ENCODE data around the gene RASA3.

Gene RASA3

DNA sequence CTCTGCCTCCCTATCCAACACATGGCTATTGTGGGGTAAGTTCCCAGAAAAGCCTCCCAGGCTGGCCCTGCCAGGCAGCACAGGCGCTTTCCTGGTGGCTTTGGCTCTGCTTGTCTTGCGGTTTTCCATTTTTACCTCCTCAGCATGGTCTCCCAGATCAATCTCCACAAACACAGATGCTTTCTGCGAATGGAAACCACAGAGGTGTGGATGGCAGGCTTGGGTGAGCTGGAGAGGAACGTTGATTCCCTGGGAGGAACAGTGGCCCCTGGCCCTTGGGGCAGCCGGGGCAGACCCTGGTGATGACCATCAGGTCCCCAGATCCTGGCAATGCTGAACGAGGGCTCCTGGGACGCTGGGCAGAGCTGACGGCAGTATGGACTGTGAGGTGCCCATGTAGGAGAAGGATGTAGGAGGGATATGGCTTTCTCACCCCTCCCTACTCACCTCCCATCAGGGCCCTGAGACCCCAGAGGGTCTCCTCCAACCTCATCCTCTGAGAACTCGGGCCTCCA is 165.2 kb downstream of the RASA3 start:
- Histone ChIP-seq H3K27me3 (ENCODE audit: insufficient read depth, low read length, poor library complexity, severe bottlenecking) (no peaks in the 10 kb centered on the region), H3K9me2 (replicated peaks; ENCODE audit: low read depth, low read length) (no peaks in the 10 kb centered on the region), H3K36me3 (ENCODE audit: insufficient read depth, low read length) (no peaks in the 10 kb centered on the region), H3K4me2 (ENCODE audit: low read depth, low read length, poor library complexity, severe bottlenecking) (no peak overlapping the region), H2AFZ (ENCODE audit: low read length) (no peak overlapping the region), H4K20me1 (ENCODE audit: insufficient read depth, low read length, poor library complexity, severe bottlenecking) (no peaks in the 10 kb centered on the region), H3K4me1 (ENCODE audit: insufficient read depth, low read length, poor library complexity, severe bottlenecking) (no peaks in the 10 kb centered on the region), H3F3A (ENCODE audit: low read depth) (no peaks in the 10 kb centered on the region), H3K9me3 (ENCODE audit: insufficient read depth, low read depth, low read length) (no peaks in the 10 kb centered on the region; the same call in 1 of the 2 replicates), H3K79me2 (ENCODE audit: insufficient read depth, low read length) (no peaks in the 10 kb centered on the region), H3K9ac (ENCODE audit: low read depth, low read length, poor library complexity, severe bottlenecking) (no peak overlapping the region), H3K4me3 (ENCODE audit: low read length, poor library complexity, severe bottlenecking) (no peak overlapping the region)
- TF ChIP-seq, protein P1, sequence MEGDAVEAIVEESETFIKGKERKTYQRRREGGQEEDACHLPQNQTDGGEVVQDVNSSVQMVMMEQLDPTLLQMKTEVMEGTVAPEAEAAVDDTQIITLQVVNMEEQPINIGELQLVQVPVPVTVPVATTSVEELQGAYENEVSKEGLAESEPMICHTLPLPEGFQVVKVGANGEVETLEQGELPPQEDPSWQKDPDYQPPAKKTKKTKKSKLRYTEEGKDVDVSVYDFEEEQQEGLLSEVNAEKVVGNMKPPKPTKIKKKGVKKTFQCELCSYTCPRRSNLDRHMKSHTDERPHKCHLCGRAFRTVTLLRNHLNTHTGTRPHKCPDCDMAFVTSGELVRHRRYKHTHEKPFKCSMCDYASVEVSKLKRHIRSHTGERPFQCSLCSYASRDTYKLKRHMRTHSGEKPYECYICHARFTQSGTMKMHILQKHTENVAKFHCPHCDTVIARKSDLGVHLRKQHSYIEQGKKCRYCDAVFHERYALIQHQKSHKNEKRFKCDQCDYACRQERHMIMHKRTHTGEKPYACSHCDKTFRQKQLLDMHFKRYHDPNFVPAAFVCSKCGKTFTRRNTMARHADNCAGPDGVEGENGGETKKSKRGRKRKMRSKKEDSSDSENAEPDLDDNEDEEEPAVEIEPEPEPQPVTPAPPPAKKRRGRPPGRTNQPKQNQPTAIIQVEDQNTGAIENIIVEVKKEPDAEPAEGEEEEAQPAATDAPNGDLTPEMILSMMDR (conservative IDR thresholded peaks at IDR 0.05; ENCODE audit: low read length): no peak
- no peak for TF ChIP-seq EZH2phosphoT487 (IDR thresholded peaks at IDR 0.05; ENCODE audit: borderline replicate concordance)

DNA sequence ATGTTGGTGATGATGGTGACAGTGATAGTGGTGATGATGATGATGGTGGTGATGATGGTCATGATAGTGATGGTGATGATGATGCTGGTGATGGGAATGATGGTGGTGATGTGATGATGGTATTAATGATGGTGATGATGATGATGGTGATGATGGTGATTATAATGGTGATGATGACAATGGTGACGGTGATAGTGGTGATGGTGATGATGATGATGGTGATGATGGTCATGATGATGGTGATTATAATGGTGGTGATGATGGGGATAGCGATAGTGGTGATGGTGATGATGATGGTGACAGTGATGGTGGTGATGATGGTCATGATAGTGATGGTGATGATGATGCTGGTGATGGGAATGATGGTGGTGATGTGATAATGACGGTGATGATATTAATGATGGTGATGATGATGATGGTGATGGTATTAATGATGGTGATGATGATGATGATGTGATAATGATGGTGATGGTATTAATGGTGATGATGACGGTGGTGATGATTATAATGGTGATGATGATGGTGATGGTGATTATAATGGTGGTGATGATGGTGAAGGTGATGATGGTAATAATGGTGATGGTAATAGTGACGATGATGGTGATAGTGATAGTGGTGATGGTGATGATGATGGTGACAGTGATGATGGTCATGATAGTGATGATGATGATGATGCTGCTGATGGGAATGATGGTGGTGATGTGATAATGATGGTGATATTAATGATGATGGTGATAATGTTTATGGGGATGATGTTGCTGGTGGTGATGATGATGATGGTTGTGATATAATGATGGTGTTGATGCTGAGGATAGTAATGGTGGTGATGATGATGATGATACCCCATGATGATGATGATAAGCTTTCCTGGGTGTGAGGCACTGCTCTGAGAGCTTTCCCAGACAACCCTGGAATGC is 166.2 kb downstream of the RASA3 start:
- Histone ChIP-seq H3K9me3 (ENCODE audit: insufficient read depth, low read depth, low read length) (no peaks in the 10 kb centered on the region; the same call in 1 of the 2 replicates), H2AFZ (ENCODE audit: low read length) (no peak overlapping the region), H3K9ac (ENCODE audit: low read depth, low read length, poor library complexity, severe bottlenecking) (no peak overlapping the region), H3K4me2 (ENCODE audit: low read depth, low read length, poor library complexity, severe bottlenecking) (no peak overlapping the region), H3K9me2 (replicated peaks; ENCODE audit: low read depth, low read length) (no peaks in the 10 kb centered on the region), H3K4me1 (ENCODE audit: insufficient read depth, low read length, poor library complexity, severe bottlenecking) (no peaks in the 10 kb centered on the region), H3K4me3 (ENCODE audit: low read length, poor library complexity, severe bottlenecking) (no peak overlapping the region), H3K79me2 (ENCODE audit: insufficient read depth, low read length) (no peaks in the 10 kb centered on the region), H3K36me3 (ENCODE audit: insufficient read depth, low read length) (no peaks in the 10 kb centered on the region), H4K20me1 (ENCODE audit: insufficient read depth, low read length, poor library complexity, severe bottlenecking) (no peaks in the 10 kb centered on the region), H3K27me3 (ENCODE audit: insufficient read depth, low read length, poor library complexity, severe bottlenecking) (no peaks in the 10 kb centered on the region), H3F3A (ENCODE audit: low read depth) (no peaks in the 10 kb centered on the region)
- TF ChIP-seq, protein P1 (conservative IDR thresholded peaks at IDR 0.05; ENCODE audit: low read length): no peak
- TF ChIP-seq EZH2phosphoT487 (IDR thresholded peaks at IDR 0.05; ENCODE audit: borderline replicate concordance): no peak

DNA sequence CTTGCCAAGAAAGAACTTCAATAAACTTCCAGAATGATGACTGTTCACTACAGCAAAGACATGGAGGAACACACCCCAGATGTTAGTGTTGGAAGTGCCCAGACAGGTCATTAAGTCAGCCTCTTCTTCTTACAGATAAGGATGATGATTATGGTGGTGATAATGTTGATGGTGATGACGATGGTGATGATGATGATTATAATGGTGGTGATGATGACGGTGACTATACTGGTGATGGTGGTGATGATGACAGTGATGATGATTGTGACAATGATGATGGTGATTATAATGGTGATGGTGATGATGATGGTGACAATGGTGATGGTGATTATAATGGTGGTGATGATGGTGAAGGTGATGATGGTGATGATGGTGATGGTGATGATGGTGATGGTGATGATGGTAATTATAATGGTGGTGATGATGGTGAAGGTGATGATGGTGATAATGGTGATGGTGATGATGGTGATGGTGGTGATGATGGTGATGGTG is 167.0 kb downstream of the RASA3 start:
- peaks cover 3% of the 10 kb centered on the region; the same call in 1 of the 2 replicates for H3K9me3 ChIP-seq (ENCODE audit: insufficient read depth, low read depth, low read length)
- TF ChIP-seq, protein P1 (conservative IDR thresholded peaks at IDR 0.05; ENCODE audit: low read length): no peak
- TF ChIP-seq EZH2phosphoT487 (IDR thresholded peaks at IDR 0.05; ENCODE audit: borderline replicate concordance): no peak

More for the DNA sequence above, 167.0 kb downstream of the RASA3 start:
- no peaks in the 10 kb centered on the region for H3K9me2 ChIP-seq (replicated peaks; ENCODE audit: low read depth, low read length)
- H3K4me1 ChIP-seq (ENCODE audit: insufficient read depth, low read length, poor library complexity, severe bottlenecking): no peaks in the 10 kb centered on the region
- no peak overlapping the region for H3K9ac ChIP-seq (ENCODE audit: low read depth, low read length, poor library complexity, severe bottlenecking)
- H3K27me3 ChIP-seq (ENCODE audit: insufficient read depth, low read length, poor library complexity, severe bottlenecking): no peaks in the 10 kb centered on the region
- H3K79me2 ChIP-seq (ENCODE audit: insufficient read depth, low read length): no peaks in the 10 kb centered on the region
- no peaks in the 10 kb centered on the region for H4K20me1 ChIP-seq (ENCODE audit: insufficient read depth, low read length, poor library complexity, severe bottlenecking)
- H3K4me3 ChIP-seq (ENCODE audit: low read length, poor library complexity, severe bottlenecking): no peak overlapping the region
- no peaks in the 10 kb centered on the region for H3F3A ChIP-seq (ENCODE audit: low read depth)
- no peaks in the 10 kb centered on the region for H3K36me3 ChIP-seq (ENCODE audit: insufficient read depth, low read length)
- H3K4me2 ChIP-seq (ENCODE audit: low read depth, low read length, poor library complexity, severe bottlenecking): no peak overlapping the region
- no peak overlapping the region for H2AFZ ChIP-seq (ENCODE audit: low read length)
